Tibial nerve (tissue), 4 donors: Measurements from ENCODE around the gene GABBR2. TPM values are rescaled to one million over a fixed set of nuclear protein-coding genes. Genes with fewer than 3 reads are reported as not detected.

Experiments
- DNase-seq, 2 donors: peaks; one replicate each; pipeline ENCODE4 v3.0.0-alpha.2; 2019; ENCODE audit warnings: low spot score in 2 of 2
- H3K27ac ChIP-seq, 4 donors: fragments of 200-600 bp; sonication (generic) in 3 of 4; one replicate each; pipeline ENCODE4 v1.5.1; 2017 to 2019; ENCODE audit warnings: mild to moderate bottlenecking in 1 of 4
- H3K27me3 ChIP-seq, 2 donors: fragments of 200-600 bp; sonication (generic) in 1 of 2; one replicate each; pipeline versions ENCODE4 v1.5.1 to v1.6.0; 2017 to 2019
- H3K36me3 ChIP-seq, 3 donors: fragments of 200-600 bp; sonication (generic); one replicate each; pipeline ENCODE4 v1.5.1; 2018 to 2019
- H3K4me1 ChIP-seq, 4 donors: fragments of 200-600 bp; sonication (generic) in 3 of 4; one replicate each; pipeline ENCODE4 v1.5.1; 2017 to 2019
- H3K4me3 ChIP-seq, 4 donors: fragments of 200-600 bp; sonication (generic) in 3 of 4; one replicate each; pipeline ENCODE4 v1.5.1; 2017 to 2019; ENCODE audit warnings: mild to moderate bottlenecking in 1 of 4, moderate library complexity in 1 of 4
- H3K9me3 ChIP-seq, 4 donors: fragments of 200-600 bp; sonication (generic) in 3 of 4; one replicate each; pipeline ENCODE4 v1.5.1; 2017 to 2019
- CTCF ChIP-seq, 5 experiments: fragments of 200-600 bp in 3 of 5; fragments of 450-650 bp in 2 of 5; sonication (generic) in 3 of 5; IDR thresholded peaks; one replicate each; pipeline ENCODE4 v1.5.1; 2016 to 2019; ENCODE audit warnings: antibody characterized with exemption in 5 of 5, mild to moderate bottlenecking in 3 of 5, moderate library complexity in 2 of 5
- EP300 ChIP-seq, 2 donors: sonication (generic); formaldehyde crosslinking; IDR thresholded peaks; one replicate each; pipeline ENCODE4 v1.6.1; 2017; ENCODE audit warnings: antibody characterized with exemption in 2 of 2, mild to moderate bottlenecking in 1 of 2
- POLR2A ChIP-seq, 2 donors: fragments of 450-650 bp; IDR thresholded peaks; one replicate each; pipeline ENCODE4 v1.6.1; 2017; ENCODE audit warnings: antibody characterized with exemption in 2 of 2, mild to moderate bottlenecking in 2 of 2, moderate library complexity in 2 of 2
- WGBS, 2 donors: methylation state at CpG; one replicate each; pipeline ENCODE4 v1.1.5; 2018; 5-methylcytosine and 5-hydroxymethylcytosine counted together
- total RNA-seq, 4 donors: library from RNA; depleted of rRNA; stranded (reverse); fragments of >200 nt; gene quantifications; one replicate each; pipeline ENCODE4 v1.1.0, GENCODE V29; 2016

The GABBR2 gene
- total RNA-seq, 4 donors from 2014 or later, result 0.20 to 0.22 TPM; not detected in 2

- Histone ChIP-seq H3K27ac (no peak overlapping the region), H3K4me1 (no peaks in the 10 kb centered on the region), H3K36me3 (no peaks in the 10 kb centered on the region), H3K9me3 (no peaks in the 10 kb centered on the region), H3K27me3 (no peaks in the 10 kb centered on the region), H3K4me3 (no peak overlapping the region)
- DNase-seq, result no peak
- TF ChIP-seq EP300 (IDR thresholded peaks at IDR 0.05) (no peak), CTCF (IDR thresholded peaks at IDR 0.05) (no peak), POLR2A (IDR thresholded peaks at IDR 0.05) (no peak)
- WGBS, 2 donors, result 78 to 80% methylated on average over 8 of the region's 8 CpGs
Measured at GRCh38 chr9:98530275-98530674, 178.5 kb downstream of the GABBR2 start.

- Histone ChIP-seq H3K27me3 (no peaks in the 10 kb centered on the region), H3K4me3 (no peak overlapping the region), H3K27ac (no peak overlapping the region), H3K4me1 (no peaks in the 10 kb centered on the region), H3K9me3 (no peaks in the 10 kb centered on the region), H3K36me3 (no peaks in the 10 kb centered on the region)
- no peak for TF ChIP-seq POLR2A (IDR thresholded peaks at IDR 0.05)
- no peak for TF ChIP-seq CTCF (IDR thresholded peaks at IDR 0.05)
- no peak for TF ChIP-seq EP300 (IDR thresholded peaks at IDR 0.05)
- 85 to 87% methylated on average over 7 of the region's 7 CpGs for WGBS, 2 donors
- DNase-seq, result no peak
Measured at GRCh38 chr9:98529841-98530240, 178.9 kb downstream of the GABBR2 start.

- peaks cover 0 to 5% (median 0%) of the 10 kb centered on the region in 4 donors for H3K9me3 ChIP-seq
- WGBS, 2 donors, result 41 to 46% methylated on average over 5 of the region's 5 CpGs
Measured at GRCh38 chr9:98523231-98523901, 185.4 kb downstream of the GABBR2 start.

GRCh38 chr9:98522487-98522886, 186.2 kb downstream of the GABBR2 start:
- H3K36me3 ChIP-seq, result no peaks in the 10 kb centered on the region
- H3K27me3 ChIP-seq, result no peaks in the 10 kb centered on the region
- H3K27ac ChIP-seq, result no peak overlapping the region
- peaks cover 0 to 5% (median 0%) of the 10 kb centered on the region in 4 donors for H3K9me3 ChIP-seq
- TF ChIP-seq EP300 (IDR thresholded peaks at IDR 0.05) (no peak), CTCF (IDR thresholded peaks at IDR 0.05) (no peak), POLR2A (IDR thresholded peaks at IDR 0.05) (no peak)
- no peak overlapping the region for H3K4me3 ChIP-seq
- DNase-seq, result no peak
- no peaks in the 10 kb centered on the region for H3K4me1 ChIP-seq

More at GRCh38 chr9:98523231-98523901, 185.4 kb downstream of the GABBR2 start:
- Histone ChIP-seq H3K4me1 (no peaks in the 10 kb centered on the region), H3K27me3 (no peaks in the 10 kb centered on the region), H3K36me3 (no peaks in the 10 kb centered on the region), H3K4me3 (no peak overlapping the region), H3K27ac (no peak overlapping the region)
- no peak for DNase-seq
- TF ChIP-seq EP300 (IDR thresholded peaks at IDR 0.05) (no peak), CTCF (IDR thresholded peaks at IDR 0.05) (no peak), POLR2A (IDR thresholded peaks at IDR 0.05) (no peak)

- 67 to 84% methylated on average over 3 of the region's 3 CpGs for WGBS, 2 donors
- Histone ChIP-seq H3K36me3 (no peaks in the 10 kb centered on the region), H3K4me1 (no peaks in the 10 kb centered on the region), H3K9me3 (peaks cover 0 to 5% (median 0%) of the 10 kb centered on the region in 4 donors), H3K4me3 (no peak overlapping the region), H3K27me3 (no peaks in the 10 kb centered on the region), H3K27ac (no peak overlapping the region)
- no peak for DNase-seq
- TF ChIP-seq POLR2A (IDR thresholded peaks at IDR 0.05), result no peak
- no peak for TF ChIP-seq CTCF (IDR thresholded peaks at IDR 0.05)
- no peak for TF ChIP-seq EP300 (IDR thresholded peaks at IDR 0.05)
Measured at GRCh38 chr9:98521141-98521540, 187.6 kb downstream of the GABBR2 start.
